Smooth muscle cell (in vitro differentiated cells): ENCODE data around the gene GNAZ. TPM values are rescaled to one million over a fixed set of nuclear protein-coding genes. Genes with fewer than 3 reads are reported as not detected.

Experiments
- DNase-seq: peaks from one replicate; lab custom pipeline; 2025; ENCODE audit not compliant: unreplicated experiment; lab: John Stamatoyannopoulos, UW
- H2AFZ ChIP-seq: fragments of 200-600 bp; sonication (generic); 2 replicates; pipeline ENCODE4 v1.6.0; 2016; ENCODE audit warnings: antibody characterized with exemption, low read depth, mild to moderate bottlenecking
- H3F3A ChIP-seq: fragments of 200-600 bp; sonication (generic); 2 replicates; pipeline ENCODE4 v1.6.0; 2017; ENCODE audit warnings: antibody characterized with exemption, low read depth
- H3K27ac ChIP-seq: fragments of 200-600 bp; sonication (generic); 2 replicates; pipeline ENCODE4 v1.5.1; 2016; ENCODE audit warnings: low read depth, mild to moderate bottlenecking
- H3K27me3 ChIP-seq: fragments of 200-600 bp; sonication (generic); 2 replicates; pipeline ENCODE4 v1.6.1; 2016; ENCODE audit warnings: low read depth, mild to moderate bottlenecking
- H3K36me3 ChIP-seq: fragments of 200-600 bp; sonication (generic); 2 replicates; pipeline ENCODE4 v1.5.1; 2016; ENCODE audit warnings: low read depth
- H3K4me1 ChIP-seq: fragments of 200-600 bp; sonication (generic); 2 replicates; pipeline ENCODE4 v1.5.1; 2016; ENCODE audit warnings: low read depth
- H3K4me2 ChIP-seq: fragments of 200-600 bp; sonication (generic); 2 replicates; pipeline ENCODE4 v1.6.0; 2016; ENCODE audit warnings: mild to moderate bottlenecking
- H3K4me3 ChIP-seq: fragments of 200-600 bp; sonication (generic); 2 replicates; pipeline ENCODE4 v1.5.1; 2016; ENCODE audit warnings: mild to moderate bottlenecking
- H3K79me2 ChIP-seq: fragments of 200-600 bp; sonication (generic); 2 replicates; pipeline ENCODE4 v1.6.0; 2016; ENCODE audit warnings: low read depth, mild to moderate bottlenecking
- H3K9ac ChIP-seq: fragments of 200-600 bp; sonication (generic); 2 replicates; pipeline ENCODE4 v1.6.0; 2016; ENCODE audit warnings: low read depth
- H3K9me3 ChIP-seq: fragments of 200-600 bp; sonication (generic); replicated peaks from 2 replicates; pipeline ENCODE4 v1.5.1; 2016; ENCODE audit warnings: low read depth
- H4K20me1 ChIP-seq: fragments of 200-600 bp; sonication (generic); 2 replicates; pipeline ENCODE4 v1.6.0; 2016; ENCODE audit warnings: low read depth
- WGBS: methylation state at CpG from one replicate; pipeline ENCODE4 v1.1.7; 2016; ENCODE audit warnings: low lambda C conversion rate; 5-methylcytosine and 5-hydroxymethylcytosine counted together
- polyA plus RNA-seq: library from polyadenylated mRNA; unstranded; fragments of >200 nt; fragmentation: Nextera tagmentation; extraction: Ambion mirVana; gene quantifications from 2 replicates; pipeline ENCODE4 v1.2.1, GENCODE V29; 2016
- total RNA-seq: library from RNA; depleted of rRNA; stranded (reverse); fragments of >200 nt; gene quantifications from 2 replicates; pipeline ENCODE4 v1.2.3, GENCODE V29; 2014
- TF ChIP-seq, protein P1 (sequence below): fragments of 200-600 bp; sonication (generic); IDR thresholded peaks from 2 replicates; pipeline ENCODE4 v1.5.1; 2017; ENCODE audit warnings: borderline replicate concordance, mild to moderate bottlenecking, antibody characterized with exemption; ENCODE audit not compliant: insufficient read depth, poor library complexity, severe bottlenecking

The GNAZ gene
- total and polyA plus RNA-seq, 2 experiments from 2014 or later, result 0.50 to 1.2 TPM

DNA sequence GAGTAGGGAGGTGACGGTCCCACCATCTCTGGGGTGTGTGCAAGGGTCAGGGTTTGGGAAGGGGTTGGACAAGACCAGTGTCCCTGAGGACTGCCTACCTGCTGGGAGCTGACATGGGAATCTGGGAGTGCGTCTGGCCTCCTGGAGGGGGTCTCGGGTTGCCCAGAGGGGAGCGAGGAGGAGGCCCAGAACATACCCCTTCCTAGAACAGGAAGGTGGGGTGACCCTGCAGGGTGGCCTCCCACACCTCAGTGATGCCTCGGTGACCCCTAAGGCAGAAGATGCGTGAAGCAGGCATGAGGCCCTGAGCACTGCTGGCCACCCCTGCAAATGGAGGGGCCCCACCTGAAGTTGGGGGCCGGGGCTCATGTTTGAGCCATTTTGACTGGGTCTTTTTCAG, 45.0 kb downstream of the GNAZ start:
- Histone ChIP-seq H4K20me1 (no peaks in the 10 kb centered on the region), H3K27me3 (no peaks in the 10 kb centered on the region), H3K79me2 (no peaks in the 10 kb centered on the region), H3K27ac (no peak overlapping the region), H3K36me3 (no peaks in the 10 kb centered on the region), H3K9ac (no peak overlapping the region), H3K4me2 (no peak overlapping the region), H3K4me1 (no peaks in the 10 kb centered on the region), H3F3A (no peaks in the 10 kb centered on the region), H3K9me3 (no peaks in the 10 kb centered on the region), H3K4me3 (no peak overlapping the region), H2AFZ (no peak overlapping the region)
- TF ChIP-seq, protein P1, sequence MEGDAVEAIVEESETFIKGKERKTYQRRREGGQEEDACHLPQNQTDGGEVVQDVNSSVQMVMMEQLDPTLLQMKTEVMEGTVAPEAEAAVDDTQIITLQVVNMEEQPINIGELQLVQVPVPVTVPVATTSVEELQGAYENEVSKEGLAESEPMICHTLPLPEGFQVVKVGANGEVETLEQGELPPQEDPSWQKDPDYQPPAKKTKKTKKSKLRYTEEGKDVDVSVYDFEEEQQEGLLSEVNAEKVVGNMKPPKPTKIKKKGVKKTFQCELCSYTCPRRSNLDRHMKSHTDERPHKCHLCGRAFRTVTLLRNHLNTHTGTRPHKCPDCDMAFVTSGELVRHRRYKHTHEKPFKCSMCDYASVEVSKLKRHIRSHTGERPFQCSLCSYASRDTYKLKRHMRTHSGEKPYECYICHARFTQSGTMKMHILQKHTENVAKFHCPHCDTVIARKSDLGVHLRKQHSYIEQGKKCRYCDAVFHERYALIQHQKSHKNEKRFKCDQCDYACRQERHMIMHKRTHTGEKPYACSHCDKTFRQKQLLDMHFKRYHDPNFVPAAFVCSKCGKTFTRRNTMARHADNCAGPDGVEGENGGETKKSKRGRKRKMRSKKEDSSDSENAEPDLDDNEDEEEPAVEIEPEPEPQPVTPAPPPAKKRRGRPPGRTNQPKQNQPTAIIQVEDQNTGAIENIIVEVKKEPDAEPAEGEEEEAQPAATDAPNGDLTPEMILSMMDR, result no peak
- DNase-seq, result no peak
- WGBS, result 87% methylated on average over 7 of the region's 7 CpGs

DNA sequence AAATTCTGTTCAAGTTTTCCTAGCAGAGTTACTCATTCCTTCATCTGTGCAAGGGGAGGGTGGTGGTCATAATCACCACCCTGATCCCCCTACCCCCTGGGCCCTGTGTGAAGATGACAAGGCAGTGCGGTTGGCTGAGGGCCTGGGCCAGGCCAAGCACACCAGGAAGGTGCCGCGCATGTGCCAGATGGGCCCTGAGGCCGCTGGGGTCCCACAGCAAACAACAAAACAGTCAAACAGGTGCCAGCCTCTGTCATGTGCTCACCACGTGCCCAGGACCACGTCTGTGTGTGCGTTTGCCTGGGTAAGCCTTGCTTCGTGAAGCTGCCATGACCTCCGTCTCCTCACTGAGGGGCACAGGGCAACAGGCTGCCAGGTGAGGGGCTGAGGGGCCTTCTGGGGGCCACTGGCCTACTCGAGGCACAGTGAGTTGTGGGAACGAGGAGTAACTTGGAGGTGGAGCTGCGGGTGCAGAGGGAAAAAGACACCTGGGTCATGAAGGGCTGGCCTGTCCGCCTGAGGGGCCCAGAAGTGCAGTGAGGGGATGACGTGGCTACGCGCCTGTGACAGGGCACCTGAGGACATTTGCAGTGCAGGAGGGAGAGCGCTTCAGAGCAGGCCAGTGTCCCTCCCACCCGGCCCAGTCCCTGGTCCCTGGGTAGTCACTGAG, 45.6 kb downstream of the GNAZ start:
- Histone ChIP-seq H3K79me2 (no peaks in the 10 kb centered on the region), H3K4me3 (no peak overlapping the region), H3K9ac (no peak overlapping the region), H3K27ac (no peak overlapping the region), H3F3A (no peaks in the 10 kb centered on the region), H3K9me3 (no peaks in the 10 kb centered on the region), H3K36me3 (no peaks in the 10 kb centered on the region), H2AFZ (no peak overlapping the region), H3K4me2 (no peak overlapping the region), H3K27me3 (no peaks in the 10 kb centered on the region), H3K4me1 (no peaks in the 10 kb centered on the region), H4K20me1 (no peaks in the 10 kb centered on the region)
- TF ChIP-seq, protein P1, result no peak
- WGBS, result 90% methylated on average over 18 of the region's 18 CpGs
- no peak for DNase-seq

DNA sequence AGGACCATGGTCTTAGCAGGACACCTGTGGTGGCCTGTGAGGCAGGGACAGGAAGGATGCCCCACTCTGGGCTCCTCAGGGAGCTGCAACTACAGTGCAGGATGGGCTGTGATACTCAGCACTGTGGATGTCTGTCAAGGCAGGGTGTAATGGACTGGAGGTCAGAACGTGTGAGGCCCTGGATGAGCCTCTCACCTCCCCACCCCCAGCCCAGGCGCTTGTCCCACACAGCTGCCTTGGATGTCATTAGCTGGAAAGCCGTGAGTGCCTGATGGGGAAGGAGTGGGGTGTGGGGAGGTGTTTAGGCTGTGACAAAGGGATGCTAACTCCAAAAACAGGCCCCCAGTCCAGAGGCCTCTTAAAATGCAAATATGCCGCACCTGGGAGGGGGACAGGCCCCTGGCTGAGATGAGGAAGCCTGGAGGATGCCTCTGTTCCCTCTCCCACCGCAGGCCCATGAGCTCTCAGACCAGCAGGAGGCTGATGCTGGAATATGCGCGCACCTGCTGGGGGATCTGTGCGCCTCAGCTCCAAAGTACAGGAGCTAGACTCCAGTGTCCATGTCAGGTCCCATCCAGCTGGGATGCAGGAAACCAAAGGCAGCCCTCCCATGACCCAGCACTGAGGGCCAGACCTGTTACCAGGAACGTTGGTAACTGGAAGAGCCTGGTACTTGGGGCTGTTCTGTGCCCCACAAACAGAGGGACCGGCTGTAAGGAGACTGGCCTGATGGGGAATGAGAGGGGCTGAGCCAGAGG, 46.4 kb downstream of the GNAZ start:
- Histone ChIP-seq H3F3A (no peaks in the 10 kb centered on the region), H3K9ac (no peak overlapping the region), H3K79me2 (no peaks in the 10 kb centered on the region), H3K4me1 (no peaks in the 10 kb centered on the region), H3K4me3 (no peak overlapping the region), H3K9me3 (no peaks in the 10 kb centered on the region), H3K27ac (no peak overlapping the region), H3K27me3 (no peaks in the 10 kb centered on the region), H3K36me3 (no peaks in the 10 kb centered on the region), H3K4me2 (no peak overlapping the region), H4K20me1 (no peaks in the 10 kb centered on the region), H2AFZ (no peak overlapping the region)
- TF ChIP-seq, protein P1, result no peak
- WGBS, result 80% methylated on average over 10 of the region's 10 CpGs
- no peak for DNase-seq
